ENCODE data around the gene BARHL1.

DNA sequence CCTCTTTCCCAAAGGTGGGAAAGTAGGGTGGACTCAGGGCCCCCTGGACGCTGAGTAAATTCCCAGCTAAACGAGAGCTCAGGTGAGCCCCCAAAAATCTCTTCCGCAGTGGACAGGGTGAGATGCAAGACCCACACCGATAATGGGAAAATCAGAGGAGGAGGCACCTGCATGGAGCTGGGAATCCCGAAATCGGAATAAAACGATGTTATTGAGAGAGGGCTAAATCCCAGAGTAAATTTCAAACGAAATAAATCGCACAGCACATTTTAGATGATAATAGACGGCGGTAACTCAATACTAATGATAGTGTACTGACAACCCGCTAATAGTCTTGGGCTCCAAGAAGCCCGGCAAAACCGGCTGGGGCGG, 3.0 kb upstream of the BARHL1 start:
- TF ChIP-seq, protein P1, sequence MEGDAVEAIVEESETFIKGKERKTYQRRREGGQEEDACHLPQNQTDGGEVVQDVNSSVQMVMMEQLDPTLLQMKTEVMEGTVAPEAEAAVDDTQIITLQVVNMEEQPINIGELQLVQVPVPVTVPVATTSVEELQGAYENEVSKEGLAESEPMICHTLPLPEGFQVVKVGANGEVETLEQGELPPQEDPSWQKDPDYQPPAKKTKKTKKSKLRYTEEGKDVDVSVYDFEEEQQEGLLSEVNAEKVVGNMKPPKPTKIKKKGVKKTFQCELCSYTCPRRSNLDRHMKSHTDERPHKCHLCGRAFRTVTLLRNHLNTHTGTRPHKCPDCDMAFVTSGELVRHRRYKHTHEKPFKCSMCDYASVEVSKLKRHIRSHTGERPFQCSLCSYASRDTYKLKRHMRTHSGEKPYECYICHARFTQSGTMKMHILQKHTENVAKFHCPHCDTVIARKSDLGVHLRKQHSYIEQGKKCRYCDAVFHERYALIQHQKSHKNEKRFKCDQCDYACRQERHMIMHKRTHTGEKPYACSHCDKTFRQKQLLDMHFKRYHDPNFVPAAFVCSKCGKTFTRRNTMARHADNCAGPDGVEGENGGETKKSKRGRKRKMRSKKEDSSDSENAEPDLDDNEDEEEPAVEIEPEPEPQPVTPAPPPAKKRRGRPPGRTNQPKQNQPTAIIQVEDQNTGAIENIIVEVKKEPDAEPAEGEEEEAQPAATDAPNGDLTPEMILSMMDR (conservative IDR thresholded peaks at IDR 0.05; ENCODE audit: low read length): no peak
- TF ChIP-seq EZH2phosphoT487 (IDR thresholded peaks at IDR 0.05; ENCODE audit: borderline replicate concordance, low read depth, low read length): no peak

Data from OCI-LY7 (cell line).